Measurements from ENCODE around the gene MYO1B. TPM values are rescaled to one million over a fixed set of nuclear protein-coding genes. Genes with fewer than 3 reads are reported as not detected.

The MYO1B gene
- total RNA-seq = 10 to 100 TPM in 9 of 10 donors, 1 to 10 TPM in 1; 8.7 to 32.4 (median 15.9) TPM
- 10 to 100 TPM in 1 of 2 donors, 1 to 10 TPM in 1; 8.7 to 13.8 TPM for polyA plus RNA-seq
- long read RNA-seq, donor 1, full-length matches to known transcripts = 5 of 21 reads
- long read RNA-seq, donor 1, partial matches to known transcripts = 5 of 21 reads
- long read RNA-seq, donor 1, other reads (novel, unspliced or antisense) = 11 of 21 reads
- long read RNA-seq, donor 2, full-length matches to known transcripts = 9 of 29 reads
- long read RNA-seq, donor 2, partial matches to known transcripts = 6 of 29 reads
- long read RNA-seq, donor 2, other reads (novel, unspliced or antisense) = 14 of 29 reads
- long read RNA-seq, donor 3, full-length matches to known transcripts = 2 of 43 reads
- long read RNA-seq, donor 3, partial matches to known transcripts = 31 of 43 reads
- long read RNA-seq, donor 3, other reads (novel, unspliced or antisense) = 10 of 43 reads

GRCh38 chr2:191245046-191245868 lies at the start of gene MYO1B:
Gene MYO1B, plus strand, starts transcription at chr2:191245404. Its CDS starts 31,492 bp downstream, at chr2:191276896.
- TF ChIP-seq CTCF (IDR thresholded peaks at IDR 0.05) = peak; percentile 13 to 82 (median 59)
- Histone ChIP-seq H3K4me3 (peak within 1 kb of the TSS; percentile 58 to 88 (median 76)), H3K4me1 (peaks cover 5 to 50% (median 26%) of the 10 kb centered on the region in 9 donors), H3K9me3 (peaks cover 0 to 7% (median 0%) of the 10 kb centered on the region in 11 donors), H3K36me3 (no peaks in the 10 kb centered on the region), H3K27ac (peak within 1 kb of the TSS; percentile 75 to 93 (median 87)), H3K27me3 (peaks cover 0 to 32% (median 0%) of the 10 kb centered on the region in 7 donors)
- WGBS, 2 donors = 0% methylated on average over 106 to 112 of the region's 112 CpGs
- DNase-seq = peak; percentile 68 to 76
- intact Hi-C loops (cut with DNase I) = loop anchor here in 7 of 10 donors (5.0 to 10.0 kb wide), 5 partner anchors 57 to 140 kb away; no protein-coding TSS in a partner anchor
- peak; percentile 69 to 87 (median 82) for ATAC-seq

GRCh38 chr2:191197096-191197495 lies 48.1 kb upstream of the MYO1B start:
- intact Hi-C loops (cut with DNase I) = no loop called here
- WGBS, 2 donors = 91 to 93% methylated on average over 3 of the region's 3 CpGs

GRCh38 chr2:191198271-191198670 lies 46.9 kb upstream of the MYO1B start:
- 95 to 97% methylated on average over 4 of the region's 4 CpGs for WGBS, 2 donors
- no peak for TF ChIP-seq CTCF (IDR thresholded peaks at IDR 0.05)
- H3K27ac ChIP-seq = no peak overlapping the region

More at GRCh38 chr2:191197096-191197495, 48.1 kb upstream of the MYO1B start:
- DNase-seq (no peak), ATAC-seq (no peak)
- H3K27me3 ChIP-seq = no peaks in the 10 kb centered on the region
- H3K36me3 ChIP-seq = no peaks in the 10 kb centered on the region
- H3K4me1 ChIP-seq = peaks cover 0 to 27% (median 0%) of the 10 kb centered on the region in 9 donors
- H3K4me3 ChIP-seq = no peak overlapping the region
- no peaks in the 10 kb centered on the region for H3K9me3 ChIP-seq
- H3K27ac ChIP-seq = no peak overlapping the region
- no peak for TF ChIP-seq CTCF (IDR thresholded peaks at IDR 0.05)

More at GRCh38 chr2:191198271-191198670, 46.9 kb upstream of the MYO1B start:
- H3K9me3 ChIP-seq = peaks cover 0 to 5% (median 0%) of the 10 kb centered on the region in 11 donors
- H3K27me3 ChIP-seq = no peaks in the 10 kb centered on the region
- intact Hi-C loops (cut with DNase I) = no loop called here
- no peak overlapping the region for H3K4me3 ChIP-seq
- peaks cover 0 to 35% (median 9%) of the 10 kb centered on the region in 9 donors for H3K4me1 ChIP-seq
- H3K36me3 ChIP-seq = no peaks in the 10 kb centered on the region
- no peak for ATAC-seq
- no peak for DNase-seq
